ENCODE data around the gene PTPRK. TPM values are rescaled to one million over a fixed set of nuclear protein-coding genes. Genes with fewer than 3 reads are reported as not detected.

The PTPRK gene
- polyA plus RNA-seq, 3 donors, result 0.01 TPM; not detected in 2

DNA sequence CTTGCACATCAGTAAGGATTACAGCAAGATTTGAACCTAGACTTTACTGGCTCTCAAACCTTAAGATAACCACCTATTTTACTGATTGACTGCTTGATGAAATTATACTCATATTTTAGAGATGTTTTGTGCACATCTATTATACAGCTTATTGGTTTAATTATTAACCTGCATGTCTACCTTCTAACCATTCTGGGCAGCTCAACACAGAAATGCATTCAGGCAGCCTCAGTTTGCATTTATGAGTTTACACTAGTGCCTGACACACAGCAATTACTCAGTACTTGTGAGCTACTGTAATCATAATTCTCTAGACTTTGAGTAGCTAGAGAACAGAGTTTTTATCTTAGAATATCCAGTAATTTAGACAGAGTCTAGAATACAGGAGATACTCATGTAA, 345.7 kb downstream of the PTPRK start:
- Histone ChIP-seq H3K4me3 (replicated peaks in 1 of 3; ENCODE audit: low read depth in 2 of 3, low read length in 3 of 3) (no peak overlapping the region), H3K9ac (ENCODE audit: insufficient read depth, low read length, poor library complexity, severe bottlenecking) (no peak overlapping the region), H3K27me3 (ENCODE audit: control insufficient read depth in 2 of 2, insufficient read depth in 2 of 2, low read length in 2 of 2) (no peaks in the 10 kb centered on the region), H3K79me2 (ENCODE audit: insufficient read depth, low read length) (no peaks in the 10 kb centered on the region), H3K36me3 (replicated peaks in 1 of 2; ENCODE audit: control insufficient read depth in 1 of 2, insufficient read depth in 2 of 2, low read length in 2 of 2) (no peaks in the 10 kb centered on the region), H3K4me1 (ENCODE audit: control insufficient read depth in 1 of 2, insufficient read depth in 2 of 2, low read length in 2 of 2) (no peaks in the 10 kb centered on the region), H3K9me3 (replicated peaks in 1 of 2; ENCODE audit: control insufficient read depth in 1 of 2, insufficient read depth in 1 of 2, low read length in 2 of 2) (no peaks in the 10 kb centered on the region), H4K20me1 (ENCODE audit: insufficient read depth, low read length) (no peaks in the 10 kb centered on the region), H3K4me2 (replicated peaks; ENCODE audit: extremely low read depth, low read length, poor library complexity, severe bottlenecking) (no peak overlapping the region), H2AFZ (ENCODE audit: insufficient read depth, low read depth, low read length, poor library complexity, severe bottlenecking) (no peak overlapping the region), H3K27ac (ENCODE audit: low read depth in 1 of 2, low read length in 2 of 2) (no peak overlapping the region)
- peaks cover 0 to 2% (median 0%) of the 10 kb centered on the region in 7 donors for H3K9me3 Mint-ChIP-seq
- TF ChIP-seq, protein P1, sequence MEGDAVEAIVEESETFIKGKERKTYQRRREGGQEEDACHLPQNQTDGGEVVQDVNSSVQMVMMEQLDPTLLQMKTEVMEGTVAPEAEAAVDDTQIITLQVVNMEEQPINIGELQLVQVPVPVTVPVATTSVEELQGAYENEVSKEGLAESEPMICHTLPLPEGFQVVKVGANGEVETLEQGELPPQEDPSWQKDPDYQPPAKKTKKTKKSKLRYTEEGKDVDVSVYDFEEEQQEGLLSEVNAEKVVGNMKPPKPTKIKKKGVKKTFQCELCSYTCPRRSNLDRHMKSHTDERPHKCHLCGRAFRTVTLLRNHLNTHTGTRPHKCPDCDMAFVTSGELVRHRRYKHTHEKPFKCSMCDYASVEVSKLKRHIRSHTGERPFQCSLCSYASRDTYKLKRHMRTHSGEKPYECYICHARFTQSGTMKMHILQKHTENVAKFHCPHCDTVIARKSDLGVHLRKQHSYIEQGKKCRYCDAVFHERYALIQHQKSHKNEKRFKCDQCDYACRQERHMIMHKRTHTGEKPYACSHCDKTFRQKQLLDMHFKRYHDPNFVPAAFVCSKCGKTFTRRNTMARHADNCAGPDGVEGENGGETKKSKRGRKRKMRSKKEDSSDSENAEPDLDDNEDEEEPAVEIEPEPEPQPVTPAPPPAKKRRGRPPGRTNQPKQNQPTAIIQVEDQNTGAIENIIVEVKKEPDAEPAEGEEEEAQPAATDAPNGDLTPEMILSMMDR (IDR thresholded peaks at IDR 0.05), result no peak
- no peak overlapping the region for H3K27ac Mint-ChIP-seq
- intact Hi-C loops (cut with micrococcal nuclease), result no loop called here
- H3K4me3 Mint-ChIP-seq, result no peak overlapping the region
- H3K36me3 Mint-ChIP-seq, result no peaks in the 10 kb centered on the region
- H3K27me3 Mint-ChIP-seq (ENCODE audit: low read depth in 3 of 3), result peaks cover 0 to 2% (median 0%) of the 10 kb centered on the region in 3 donors
- DNase-seq, result no peak
- no peaks in the 10 kb centered on the region for H3K4me1 Mint-ChIP-seq

DNA sequence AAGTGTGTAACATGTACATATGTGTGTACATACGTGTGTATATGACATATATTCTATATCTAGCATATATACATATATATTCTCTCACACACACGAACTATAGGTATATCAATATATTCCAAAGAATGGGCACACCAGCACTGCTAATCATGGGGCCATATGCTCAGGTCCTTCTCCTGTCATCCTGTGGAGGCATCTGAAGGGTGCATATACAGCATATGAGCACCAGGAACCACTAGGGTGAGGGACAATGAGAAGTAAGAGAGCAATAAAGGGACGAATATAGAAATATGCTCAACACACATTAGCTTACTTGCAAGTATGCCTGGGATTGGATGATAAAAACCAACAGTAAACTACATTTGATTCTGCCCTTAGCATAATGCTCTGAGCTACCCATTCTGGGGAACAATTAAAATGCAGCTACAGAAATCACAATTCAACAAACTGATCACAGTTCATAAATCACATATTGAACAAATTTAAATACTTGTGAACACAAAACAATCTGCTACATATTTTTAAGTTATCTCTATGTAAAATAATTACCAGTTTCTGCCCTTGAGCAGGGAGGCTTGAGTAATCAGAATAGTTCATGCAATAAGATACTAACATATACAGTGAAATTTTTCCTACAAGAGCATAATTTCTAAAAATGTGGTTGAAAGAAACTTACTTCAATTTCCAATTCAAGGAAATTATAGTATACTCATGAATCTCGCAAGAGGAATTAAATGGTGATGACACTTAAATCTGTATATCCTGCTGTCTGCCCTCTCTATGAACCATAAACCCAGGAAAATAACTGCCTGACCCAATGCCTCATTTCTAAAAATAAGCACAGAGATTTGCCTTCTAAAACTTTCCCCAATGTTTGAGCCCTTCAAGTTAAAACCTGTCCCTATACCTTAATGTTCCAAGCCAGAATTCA, 347.4 kb downstream of the PTPRK start:
- no peak overlapping the region for H3K9ac ChIP-seq (ENCODE audit: insufficient read depth, low read length, poor library complexity, severe bottlenecking)
- no peaks in the 10 kb centered on the region for H3K9me3 ChIP-seq (replicated peaks in 1 of 2; ENCODE audit: control insufficient read depth in 1 of 2, insufficient read depth in 1 of 2, low read length in 2 of 2)
- no peak for DNase-seq
- WGBS (ENCODE audit: insufficient coverage), result 80% methylated on average over 1 of the region's 4 CpGs
- H3K36me3 ChIP-seq (replicated peaks in 1 of 2; ENCODE audit: control insufficient read depth in 1 of 2, insufficient read depth in 2 of 2, low read length in 2 of 2), result no peaks in the 10 kb centered on the region
- no peaks in the 10 kb centered on the region for H3K4me1 ChIP-seq (ENCODE audit: control insufficient read depth in 1 of 2, insufficient read depth in 2 of 2, low read length in 2 of 2)
- Mint-ChIP-seq H3K36me3 (no peaks in the 10 kb centered on the region), H3K27ac (no peak overlapping the region), H3K4me1 (no peaks in the 10 kb centered on the region), H3K4me3 (no peak overlapping the region), H3K9me3 (peaks cover 0 to 2% (median 0%) of the 10 kb centered on the region in 7 donors), H3K27me3 (ENCODE audit: low read depth in 3 of 3) (peaks cover 0 to 2% (median 0%) of the 10 kb centered on the region in 3 donors)
- intact Hi-C loops (cut with micrococcal nuclease), result no loop called here
- H3K4me2 ChIP-seq (replicated peaks; ENCODE audit: extremely low read depth, low read length, poor library complexity, severe bottlenecking), result no peak overlapping the region
- H3K4me3 ChIP-seq (replicated peaks in 1 of 3; ENCODE audit: low read depth in 2 of 3, low read length in 3 of 3), result no peak overlapping the region
- TF ChIP-seq, protein P1 (IDR thresholded peaks at IDR 0.05), result no peak
- no peaks in the 10 kb centered on the region for H3K79me2 ChIP-seq (ENCODE audit: insufficient read depth, low read length)
- no peak overlapping the region for H2AFZ ChIP-seq (ENCODE audit: insufficient read depth, low read depth, low read length, poor library complexity, severe bottlenecking)
- H3K27ac ChIP-seq (ENCODE audit: low read depth in 1 of 2, low read length in 2 of 2), result no peak overlapping the region
- no peaks in the 10 kb centered on the region for H3K27me3 ChIP-seq (ENCODE audit: control insufficient read depth in 2 of 2, insufficient read depth in 2 of 2, low read length in 2 of 2)
- H4K20me1 ChIP-seq (ENCODE audit: insufficient read depth, low read length), result no peaks in the 10 kb centered on the region

Data from CD14-positive monocyte (primary cell).